CD14-positive monocyte (primary cell): Measurements from ENCODE around the gene CNOT10. TPM values are rescaled to one million over a fixed set of nuclear protein-coding genes. Genes with fewer than 3 reads are reported as not detected.

Experiments used
- DNase-seq, 3 donors: peaks; one replicate each; pipeline ENCODE4 v3.0.0-alpha.2; 2011 to 2022
- H2AFZ ChIP-seq: 2 replicates; pipeline ENCODE4 v1.6.0; 2012; ENCODE audit warnings: mild to moderate bottlenecking, low read depth, low read length, inconsistent platforms; ENCODE audit not compliant: insufficient read depth, poor library complexity, severe bottlenecking
- H3K27ac ChIP-seq, 2 donors: 1 replicate in 1 of 2; 2 replicates in 1 of 2; pipeline ENCODE4 v1.5.1; 2012 to 2013; ENCODE audit warnings: low read length in 2 of 2, control low read depth in 1 of 2, inconsistent platforms in 1 of 2, low read depth in 1 of 2, mild to moderate bottlenecking in 1 of 2
- H3K27me3 ChIP-seq, 2 donors: one replicate each; pipeline versions ENCODE4 v1.6.0 to v1.6.1; 2011 to 2013; ENCODE audit warnings: low read length in 2 of 2; ENCODE audit not compliant: control insufficient read depth in 2 of 2, insufficient read depth in 2 of 2
- H3K36me3 ChIP-seq, 2 donors: replicated peaks in 1 of 2; 1 replicate in 1 of 2; 2 replicates in 1 of 2; pipeline versions ENCODE4 v1.5.1 to v1.6.1; 2012 to 2013; ENCODE audit warnings: low read length in 2 of 2, control low read depth in 1 of 2, inconsistent platforms in 1 of 2, mild to moderate bottlenecking in 1 of 2; ENCODE audit not compliant: insufficient read depth in 2 of 2, control insufficient read depth in 1 of 2
- H3K4me1 ChIP-seq, 2 donors: 1 replicate in 1 of 2; 2 replicates in 1 of 2; pipeline versions ENCODE4 v1.5.1 to v1.6.1; 2012 to 2013; ENCODE audit warnings: low read length in 2 of 2, control low read depth in 1 of 2, inconsistent platforms in 1 of 2, mild to moderate bottlenecking in 1 of 2, moderate library complexity in 1 of 2; ENCODE audit not compliant: insufficient read depth in 2 of 2, control insufficient read depth in 1 of 2
- H3K4me2 ChIP-seq: replicated peaks from 2 replicates; pipeline ENCODE3; 2012; ENCODE audit warnings: low read length, moderate library complexity, mild to moderate bottlenecking; ENCODE audit not compliant: poor library complexity, severe bottlenecking; ENCODE audit errors: extremely low read depth
- H3K4me3 ChIP-seq, 3 experiments: fragments of 200-600 bp in 1 of 3; sonication (generic) in 1 of 3; replicated peaks in 1 of 3; 1 replicate in 2 of 3; 2 replicates in 1 of 3; pipeline ENCODE4 v1.5.1; 2011 to 2013; ENCODE audit warnings: low read length in 3 of 3, mild to moderate bottlenecking in 3 of 3, control low read depth in 2 of 3, low read depth in 2 of 3, inconsistent platforms in 1 of 3, moderate library complexity in 1 of 3
- H3K79me2 ChIP-seq: 2 replicates; pipeline ENCODE4 v1.6.0; 2012; ENCODE audit warnings: mild to moderate bottlenecking, control low read depth, inconsistent platforms, low read length, moderate library complexity; ENCODE audit not compliant: insufficient read depth
- H3K9ac ChIP-seq: 2 replicates; pipeline ENCODE4 v1.6.0; 2017; ENCODE audit warnings: low read length, mild to moderate bottlenecking; ENCODE audit not compliant: insufficient read depth, poor library complexity, severe bottlenecking
- H3K9me3 ChIP-seq, 2 donors: replicated peaks in 1 of 2; 1 replicate in 1 of 2; 2 replicates in 1 of 2; pipeline versions ENCODE4 v1.5.1 to v1.6.1; 2012 to 2013; ENCODE audit warnings: low read length in 2 of 2, control low read depth in 1 of 2; ENCODE audit not compliant: control insufficient read depth in 1 of 2, insufficient read depth in 1 of 2
- H4K20me1 ChIP-seq: 2 replicates; pipeline ENCODE4 v1.6.0; 2012; ENCODE audit warnings: mild to moderate bottlenecking, low read length, control low read depth, moderate library complexity; ENCODE audit not compliant: insufficient read depth
- H3K27ac Mint-ChIP-seq, 7 donors: one replicate each; pipeline ENCODE4 v1.8.0; 2020; ENCODE audit warnings: mild to moderate bottlenecking in 7 of 7, mixed read lengths in 7 of 7, moderate library complexity in 6 of 7, inconsistent platforms in 2 of 7
- H3K27me3 Mint-ChIP-seq, 3 donors: one replicate each; pipeline ENCODE4 v1.8.0; 2021 to 2022; ENCODE audit warnings: low read depth in 3 of 3, mild to moderate bottlenecking in 3 of 3, mixed read lengths in 3 of 3, moderate library complexity in 3 of 3, inconsistent platforms in 1 of 3
- H3K36me3 Mint-ChIP-seq, 2 donors: one replicate each; pipeline ENCODE4 v1.8.0; 2020; ENCODE audit warnings: mixed read lengths in 2 of 2, inconsistent platforms in 1 of 2, mild to moderate bottlenecking in 1 of 2
- H3K4me1 Mint-ChIP-seq: one replicate; pipeline ENCODE4 v1.8.0; 2020; ENCODE audit warnings: mild to moderate bottlenecking, mixed read lengths
- H3K4me3 Mint-ChIP-seq, 2 donors: one replicate each; pipeline ENCODE4 v1.8.0; 2020; ENCODE audit warnings: mild to moderate bottlenecking in 2 of 2, mixed read lengths in 2 of 2, moderate library complexity in 1 of 2
- H3K9me3 Mint-ChIP-seq, 7 donors: one replicate each; pipeline ENCODE4 v1.8.0; 2020 to 2022; ENCODE audit warnings: mixed read lengths in 7 of 7, mild to moderate bottlenecking in 6 of 7, moderate library complexity in 6 of 7, inconsistent platforms in 2 of 7
- WGBS: methylation state at CpG from one replicate; pipeline ENCODE4 v1.1.5; 2013; ENCODE audit warnings: missing lambda C conversion rate; ENCODE audit not compliant: insufficient coverage; 5-methylcytosine and 5-hydroxymethylcytosine counted together
- intact Hi-C, 2 donors: fragments of 100-400 bp; cut with micrococcal nuclease; formaldehyde crosslinking; loops; one replicate each; pipeline versions ENCODE4 v1.15.0 to v1.15.1; 2023
- polyA plus RNA-seq, 3 donors: library from polyadenylated mRNA; depleted of rRNA in 1 of 3; unstranded in 2 of 3; stranded (reverse) in 1 of 3; fragments of 300-500 nt in 2 of 3; fragments of >200 nt in 1 of 3; fragmentation: Illumina TruSeq in 2 of 3; gene quantifications; 1 replicate in 2 of 3; 2 replicates in 1 of 3; pipeline ENCODE4 v1.2.3, GENCODE V29; 2012 to 2021
- TF ChIP-seq, protein P1 (sequence below): fragments of 200-600 bp; IDR thresholded peaks from one replicate; pipeline ENCODE4 v1.8.0; 2022; ENCODE audit warnings: antibody characterized with exemption, mild to moderate bottlenecking

CNOT10 gene
- polyA plus RNA-seq, 3 donors: 17.9 to 21.5 (median 19.6) TPM

DNA sequence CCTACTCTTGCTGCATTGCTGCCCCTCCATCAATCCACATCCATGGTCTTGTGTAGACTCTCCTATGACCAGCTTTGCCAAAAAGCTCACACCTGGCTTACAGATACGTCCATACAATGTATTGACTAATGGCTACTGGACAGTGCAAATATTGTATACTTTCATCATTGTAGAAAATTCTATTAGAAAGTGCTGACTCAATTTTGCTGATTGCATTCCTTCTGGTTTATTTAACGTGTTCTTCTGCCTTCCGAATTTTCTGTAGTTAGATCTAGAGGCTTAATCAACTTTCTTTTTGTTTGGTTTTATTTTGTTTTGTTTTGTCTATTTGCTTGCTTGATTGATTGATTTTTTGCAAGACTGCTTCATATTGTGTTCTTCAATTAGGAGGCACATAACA, 29.8 kb upstream of the CNOT10 start:
- Mint-ChIP-seq H3K9me3 (peaks cover 2 to 15% (median 13%) of the 10 kb centered on the region in 7 donors), H3K4me3 (no peak overlapping the region), H3K27me3 (peaks cover 0 to 9% (median 3%) of the 10 kb centered on the region in 3 donors), H3K27ac (no peak overlapping the region), H3K36me3 (no peaks in the 10 kb centered on the region), H3K4me1 (no peaks in the 10 kb centered on the region)
- TF ChIP-seq, protein P1, sequence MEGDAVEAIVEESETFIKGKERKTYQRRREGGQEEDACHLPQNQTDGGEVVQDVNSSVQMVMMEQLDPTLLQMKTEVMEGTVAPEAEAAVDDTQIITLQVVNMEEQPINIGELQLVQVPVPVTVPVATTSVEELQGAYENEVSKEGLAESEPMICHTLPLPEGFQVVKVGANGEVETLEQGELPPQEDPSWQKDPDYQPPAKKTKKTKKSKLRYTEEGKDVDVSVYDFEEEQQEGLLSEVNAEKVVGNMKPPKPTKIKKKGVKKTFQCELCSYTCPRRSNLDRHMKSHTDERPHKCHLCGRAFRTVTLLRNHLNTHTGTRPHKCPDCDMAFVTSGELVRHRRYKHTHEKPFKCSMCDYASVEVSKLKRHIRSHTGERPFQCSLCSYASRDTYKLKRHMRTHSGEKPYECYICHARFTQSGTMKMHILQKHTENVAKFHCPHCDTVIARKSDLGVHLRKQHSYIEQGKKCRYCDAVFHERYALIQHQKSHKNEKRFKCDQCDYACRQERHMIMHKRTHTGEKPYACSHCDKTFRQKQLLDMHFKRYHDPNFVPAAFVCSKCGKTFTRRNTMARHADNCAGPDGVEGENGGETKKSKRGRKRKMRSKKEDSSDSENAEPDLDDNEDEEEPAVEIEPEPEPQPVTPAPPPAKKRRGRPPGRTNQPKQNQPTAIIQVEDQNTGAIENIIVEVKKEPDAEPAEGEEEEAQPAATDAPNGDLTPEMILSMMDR: no peak
- no peak overlapping the region for H3K27ac ChIP-seq
- intact Hi-C loops: no loop called here
- no peaks in the 10 kb centered on the region for H3K79me2 ChIP-seq
- H3K9me3 ChIP-seq: peaks cover 0 to 17% of the 10 kb centered on the region in 2 donors
- no peak overlapping the region for H3K4me2 ChIP-seq
- no peaks in the 10 kb centered on the region for H3K36me3 ChIP-seq
- H3K4me1 ChIP-seq: no peaks in the 10 kb centered on the region
- no peak overlapping the region for H3K9ac ChIP-seq
- no peak for DNase-seq
- H4K20me1 ChIP-seq: no peaks in the 10 kb centered on the region
- H3K4me3 ChIP-seq: no peak overlapping the region
- H2AFZ ChIP-seq: no peak overlapping the region
- H3K27me3 ChIP-seq: no peaks in the 10 kb centered on the region
- whole genome bisulfite sequencing: no CpG with 5 or more reads among the region's 3 CpGs

DNA sequence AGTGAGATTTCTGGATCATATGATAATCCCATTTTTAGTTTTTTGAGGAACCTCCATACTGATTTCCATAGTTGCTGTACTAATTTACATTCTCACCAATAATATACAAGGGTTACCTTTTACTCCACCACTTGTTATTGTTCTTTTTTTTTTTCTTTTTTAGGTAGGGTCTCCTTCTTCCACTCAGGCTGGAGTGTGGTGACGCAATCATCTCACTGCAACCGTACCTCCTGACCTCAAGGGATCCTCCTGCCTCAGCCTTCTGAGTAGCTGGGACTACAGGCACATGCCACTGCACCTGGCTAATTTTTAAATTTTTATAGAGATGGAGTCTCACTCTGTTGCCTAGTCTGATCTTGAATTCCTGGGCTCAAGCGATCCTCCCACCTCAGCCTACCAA, 24.4 kb upstream of the CNOT10 start:
- WGBS: no CpG with 5 or more reads among the region's 3 CpGs
- H3K27ac Mint-ChIP-seq: peak overlapping the region in 1 of 7 donors; percentile 41

More for the DNA sequence above, 24.4 kb upstream of the CNOT10 start:
- intact Hi-C loops: loop anchor here (2.0 to 10.0 kb wide), 2 partner anchors 150 to 286 kb away; no protein-coding TSS in a partner anchor
- Mint-ChIP-seq H3K36me3 (no peaks in the 10 kb centered on the region), H3K4me3 (no peak overlapping the region), H3K27me3 (peaks cover 0 to 10% (median 1%) of the 10 kb centered on the region in 3 donors), H3K9me3 (peaks cover 0 to 2% (median 0%) of the 10 kb centered on the region in 7 donors), H3K4me1 (no peaks in the 10 kb centered on the region)
- Histone ChIP-seq H3K36me3 (no peaks in the 10 kb centered on the region), H2AFZ (no peak overlapping the region), H3K4me1 (no peaks in the 10 kb centered on the region), H3K9me3 (no peaks in the 10 kb centered on the region), H3K27ac (no peak overlapping the region), H3K27me3 (no peaks in the 10 kb centered on the region), H3K4me3 (no peak overlapping the region), H3K9ac (no peak overlapping the region), H3K4me2 (no peak overlapping the region), H4K20me1 (no peaks in the 10 kb centered on the region), H3K79me2 (no peaks in the 10 kb centered on the region)
- DNase-seq: no peak
- TF ChIP-seq, protein P1: no peak
